Measurements from ENCODE around the gene VSIG8.

Gene VSIG8

DNA sequence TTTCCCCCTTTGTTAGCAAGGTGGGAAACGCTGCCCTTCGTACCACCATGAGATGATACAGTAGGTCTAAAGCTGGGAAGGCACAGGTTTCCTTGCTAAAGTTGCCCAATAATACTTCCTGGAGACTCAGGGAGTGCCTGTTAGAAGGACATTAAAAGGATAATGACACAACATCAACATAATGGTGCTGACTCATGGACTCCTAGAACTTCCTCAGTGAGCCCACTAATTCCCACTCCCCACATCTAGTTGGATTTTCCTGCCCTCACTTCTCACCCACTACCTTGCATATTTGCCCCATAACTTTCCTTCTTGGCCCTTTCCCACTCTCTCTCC is 20.0 kb upstream of the VSIG8 start:
- no peak for DNase-seq

DNA sequence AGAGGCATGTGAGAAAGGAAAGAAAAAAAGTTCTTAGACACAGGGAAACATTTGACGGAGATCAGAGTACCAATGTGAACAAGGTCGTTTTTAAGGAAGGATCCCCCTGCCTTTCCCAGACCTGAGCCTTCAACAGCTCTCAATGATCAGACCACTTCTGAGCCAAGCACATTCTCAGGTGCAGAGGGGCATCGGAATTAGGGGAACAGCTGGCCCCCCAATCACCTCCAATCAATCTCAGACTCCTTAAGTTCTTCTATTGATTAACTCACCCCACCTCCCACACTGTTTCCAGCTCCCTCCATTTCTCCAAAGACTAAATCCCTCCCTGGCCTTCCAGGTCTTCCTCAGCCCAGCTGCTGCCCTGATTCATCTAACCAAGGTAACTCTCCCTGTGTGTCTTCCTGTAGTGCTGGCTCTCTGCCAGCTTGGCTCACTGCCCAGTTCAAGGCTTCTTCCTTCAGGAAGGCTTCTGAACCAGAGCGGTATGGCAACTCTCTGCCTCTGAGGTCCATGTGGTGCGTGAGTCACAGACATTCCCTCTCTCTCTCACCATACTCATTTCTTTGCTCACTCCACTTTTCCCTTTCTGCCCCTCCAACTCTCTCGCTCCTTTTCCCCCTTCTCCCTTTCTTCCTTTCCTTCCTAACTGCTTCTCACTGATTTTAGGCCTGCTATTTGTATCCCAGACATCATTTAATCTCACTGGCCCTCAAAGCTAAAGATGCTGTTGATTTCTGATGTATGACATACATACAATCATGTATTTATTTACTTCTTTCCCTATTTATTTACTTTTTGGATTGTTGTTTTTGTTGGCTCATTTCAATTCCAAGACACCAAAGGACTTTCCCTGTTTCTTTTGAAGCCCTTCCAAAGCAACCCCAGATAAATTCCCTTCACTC is 19.4 kb upstream of the VSIG8 start:
- DNase-seq: peak; percentile 79

DNA sequence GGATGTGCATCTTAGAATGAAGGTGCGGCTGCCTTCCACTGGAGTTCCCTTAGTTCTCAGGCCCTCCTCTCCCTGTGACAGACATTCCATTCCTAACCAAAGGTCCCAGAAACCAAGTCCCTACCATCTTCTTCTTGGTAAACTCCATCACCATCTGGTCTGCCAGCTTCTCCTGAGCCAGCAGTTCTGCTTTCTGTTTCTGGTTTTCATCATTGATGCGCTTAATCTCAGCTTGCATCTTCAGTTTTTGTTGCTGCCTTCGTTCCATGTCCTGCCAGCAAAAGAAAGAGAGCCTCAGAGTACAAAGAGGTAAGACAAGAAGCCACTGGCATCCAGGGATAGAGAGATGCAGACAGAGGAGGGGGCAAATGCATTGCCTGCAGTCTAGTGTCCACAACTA is 18.0 kb upstream of the VSIG8 start:
- DNase-seq: no peak

DNA sequence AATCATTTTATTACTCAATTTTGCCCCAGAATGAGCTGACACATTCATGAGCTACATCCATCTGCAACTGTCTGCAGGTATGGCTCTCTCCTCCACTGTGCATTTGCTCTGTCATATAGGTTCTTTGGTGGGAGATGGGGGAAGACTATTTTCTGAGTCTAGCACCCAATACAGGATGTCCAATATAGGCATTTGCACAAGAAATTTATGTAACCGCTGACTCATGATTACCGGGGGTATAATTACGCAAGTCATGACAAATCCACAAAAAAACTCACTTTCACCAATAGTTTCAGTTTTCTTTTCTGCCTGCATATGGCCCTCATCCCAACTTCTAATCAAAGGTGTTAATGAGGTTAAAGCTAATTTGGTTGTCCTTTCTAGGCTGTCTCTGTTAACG is 17.5 kb upstream of the VSIG8 start:
- DNase-seq: no peak

GRCh38 chr1:159879136-159879535 is 16.7 kb upstream of the VSIG8 start:
- no peak for DNase-seq

DNA sequence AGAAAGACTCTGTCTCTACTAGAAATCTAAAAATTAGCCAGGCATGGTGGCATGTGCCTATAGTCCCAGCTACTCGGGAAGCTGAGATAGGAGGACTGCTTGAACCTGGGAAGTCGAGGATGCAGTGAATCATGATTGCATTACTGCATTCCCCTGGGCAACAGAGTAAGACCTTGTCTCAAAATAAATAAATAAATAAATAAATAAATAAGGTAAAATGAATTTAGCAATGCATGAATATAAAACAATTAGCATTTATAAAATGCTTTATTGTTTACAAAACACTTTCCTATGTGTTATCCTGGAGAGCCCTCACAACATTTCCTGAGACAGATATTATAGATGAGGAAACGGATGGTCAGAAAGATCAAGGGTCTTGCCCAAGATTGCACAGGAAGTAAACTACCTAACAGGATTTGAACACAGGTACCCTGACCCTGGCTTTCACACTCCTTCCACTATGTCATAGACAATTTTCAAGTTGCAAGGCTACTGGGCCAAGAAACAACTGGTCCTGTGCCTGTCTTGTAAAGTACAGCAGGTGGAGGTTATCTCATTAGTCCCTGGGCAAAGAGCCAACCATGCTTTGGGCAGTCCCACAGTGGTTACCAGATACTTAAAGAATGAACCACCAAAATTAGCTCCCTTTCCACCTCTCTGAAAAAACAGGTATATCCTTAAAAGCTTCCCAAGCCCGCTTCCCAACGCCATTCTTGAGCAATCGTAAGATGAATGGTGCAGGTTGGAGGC is 15.4 kb upstream of the VSIG8 start:
- no peak for DNase-seq

GRCh38 chr1:159873530-159874143 is 11.2 kb upstream of the VSIG8 start:
- DNase-seq: no peak

DNA sequence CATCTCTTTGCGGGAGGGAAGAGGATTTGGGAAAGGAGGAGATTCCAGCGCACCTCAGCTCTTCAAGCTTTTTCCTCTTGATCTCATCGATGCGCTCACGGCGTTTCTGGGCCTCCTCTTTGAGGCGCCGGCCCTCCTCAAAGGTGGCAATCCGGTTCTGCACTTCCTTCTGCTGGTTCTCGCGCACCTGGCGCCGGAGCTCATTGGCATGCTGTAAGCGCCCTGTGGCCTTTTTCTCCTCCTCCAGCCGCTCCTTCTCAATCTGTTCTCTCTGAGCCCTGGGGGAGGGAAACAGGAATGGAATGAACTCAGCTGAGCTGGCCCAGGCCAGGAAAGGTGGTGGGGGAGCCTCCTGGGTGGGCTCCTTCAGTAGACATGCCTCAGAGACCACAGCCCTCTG is 10.4 kb upstream of the VSIG8 start:
- no peak for DNase-seq

DNA sequence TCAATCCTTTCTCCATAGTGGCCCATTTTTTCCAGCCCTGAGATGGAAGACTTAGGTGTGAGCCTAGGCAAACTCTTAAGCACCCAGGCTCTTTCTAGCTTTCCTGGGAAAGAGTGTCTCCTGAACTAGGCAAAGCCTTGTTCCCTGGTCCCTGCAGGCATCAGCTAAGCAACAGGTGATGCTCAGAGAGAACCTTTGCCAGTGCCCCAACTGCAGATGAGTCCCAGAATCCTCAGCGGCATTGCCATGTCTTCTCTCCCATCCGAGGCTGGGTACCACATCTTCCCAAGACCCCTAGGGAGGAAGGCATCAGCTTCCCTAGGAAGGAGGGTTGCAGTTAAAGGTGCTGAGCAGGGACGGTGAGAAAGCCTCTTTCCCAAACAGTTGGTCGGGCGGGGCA is 8.2 kb upstream of the VSIG8 start:
- DNase-seq: no peak

- no peak for DNase-seq
These were observed 7.2 kb upstream of the VSIG8 start for GRCh38 chr1:159869607-159870006.

DNA sequence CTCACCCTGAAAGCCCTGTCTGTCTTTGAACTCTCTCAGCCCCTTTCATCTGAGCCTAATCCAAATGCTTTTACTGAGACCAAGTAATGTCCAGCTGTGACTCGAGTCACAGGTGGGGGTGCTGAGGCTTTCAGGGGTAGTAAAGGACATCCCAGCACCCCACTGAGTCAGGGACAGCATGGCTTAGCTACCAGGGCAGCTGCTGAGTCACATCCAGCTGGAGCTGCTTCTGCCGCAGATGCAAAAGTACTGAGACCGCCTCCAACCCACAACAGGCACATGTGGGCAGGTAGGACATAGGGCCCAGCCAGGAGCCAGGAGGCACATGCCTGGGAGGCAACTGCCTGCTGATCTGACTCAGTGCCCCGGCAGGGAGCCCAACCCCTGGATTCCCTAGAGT is 6.7 kb upstream of the VSIG8 start:
- no peak for DNase-seq

- no peak for DNase-seq
These were observed 6.3 kb upstream of the VSIG8 start for GRCh38 chr1:159868766-159869165.

DNA sequence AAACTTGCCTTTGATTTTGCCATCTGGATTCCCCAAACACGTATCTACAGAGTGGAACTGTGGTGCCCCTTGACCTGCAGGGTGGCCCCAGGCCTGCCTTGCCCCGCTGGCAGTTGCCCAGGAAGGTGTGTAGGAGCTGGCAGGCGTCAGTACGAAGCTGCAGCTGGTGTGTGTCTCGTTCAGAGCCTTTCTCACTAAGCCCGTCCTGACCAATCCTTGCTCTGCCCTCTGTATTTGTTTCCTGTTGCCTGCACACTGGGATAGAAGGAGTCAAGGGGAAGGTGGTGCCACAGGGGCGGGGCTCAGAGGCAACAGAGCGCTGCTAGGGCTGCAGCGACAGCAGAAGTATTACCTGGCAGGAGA is 5.2 kb upstream of the VSIG8 start:
- DNase-seq: no peak

DNA sequence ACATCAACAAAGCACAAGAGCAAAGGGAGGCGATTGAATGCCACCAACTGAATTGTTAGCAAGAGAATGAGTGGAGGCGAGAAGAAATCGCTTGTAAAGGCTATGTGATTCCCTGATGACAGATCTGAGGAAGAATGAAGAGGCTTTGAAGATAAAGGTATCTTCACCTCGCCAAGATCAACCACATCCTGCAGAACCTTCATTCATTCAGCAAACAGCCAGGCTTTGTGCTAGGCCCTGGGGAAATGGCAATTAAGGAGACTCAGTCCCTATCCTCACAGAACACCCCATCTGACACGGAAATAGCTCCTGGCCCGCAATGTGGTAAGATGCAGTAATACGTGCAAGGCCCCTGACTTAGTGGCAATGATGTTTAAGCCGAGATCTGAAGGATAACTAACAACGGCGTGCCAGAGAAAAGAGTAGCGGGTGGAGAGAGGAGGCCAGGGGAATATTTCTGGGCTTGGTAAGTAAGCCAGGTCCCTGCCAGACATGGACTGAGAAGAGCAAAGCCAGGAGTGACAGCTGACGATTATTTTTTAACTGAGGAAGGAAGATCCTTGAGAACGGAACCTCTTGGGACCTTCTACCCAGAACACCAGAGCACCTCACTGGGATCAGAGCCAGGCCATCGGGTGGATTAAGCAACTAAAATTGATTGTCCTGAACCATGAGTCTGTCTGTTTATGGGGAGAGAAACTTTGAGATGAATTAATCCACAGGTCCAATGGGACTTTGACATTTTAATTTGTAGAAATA is 4.6 kb upstream of the VSIG8 start:
- no peak for DNase-seq

DNA sequence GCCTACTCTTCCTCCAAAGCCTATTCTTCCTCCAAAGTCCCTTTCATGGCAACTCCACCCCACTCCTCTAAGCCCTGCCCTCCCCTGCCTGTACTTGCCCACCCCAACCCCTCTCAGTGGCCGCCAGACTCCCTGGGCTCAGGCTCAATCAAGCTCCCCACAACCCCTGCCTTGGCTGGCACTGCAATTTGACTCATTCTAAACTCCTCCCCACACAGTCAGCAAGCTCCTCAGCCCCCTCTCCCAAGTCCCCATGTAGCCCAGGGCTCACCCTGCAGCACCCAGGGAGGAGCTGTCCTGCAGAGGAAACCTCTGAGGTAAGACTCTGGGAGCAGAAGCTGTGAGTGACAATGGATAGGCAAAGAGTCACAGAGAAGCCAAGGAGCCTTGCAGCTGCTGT is 3.6 kb upstream of the VSIG8 start:
- no peak for DNase-seq

DNA sequence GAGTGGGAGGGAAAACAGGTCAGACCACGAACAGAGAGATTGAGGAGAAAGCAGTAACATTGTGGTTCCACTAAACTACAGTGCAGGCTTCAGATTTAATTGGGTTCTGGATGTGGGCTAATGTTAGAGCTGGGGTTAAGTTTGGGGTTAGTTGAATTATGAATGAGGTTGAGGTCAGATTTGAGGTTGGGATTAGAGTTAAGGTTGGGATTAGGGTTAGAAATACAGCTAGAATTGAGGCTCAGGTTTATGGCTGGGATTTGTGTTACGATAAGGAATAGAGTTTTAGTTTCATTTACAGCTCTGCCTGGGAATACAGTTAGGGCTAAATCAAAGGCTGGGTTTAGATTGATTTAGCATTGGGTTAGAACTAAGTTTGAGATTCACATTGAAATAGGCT is 1.8 kb upstream of the VSIG8 start:
- DNase-seq: no peak

DNA sequence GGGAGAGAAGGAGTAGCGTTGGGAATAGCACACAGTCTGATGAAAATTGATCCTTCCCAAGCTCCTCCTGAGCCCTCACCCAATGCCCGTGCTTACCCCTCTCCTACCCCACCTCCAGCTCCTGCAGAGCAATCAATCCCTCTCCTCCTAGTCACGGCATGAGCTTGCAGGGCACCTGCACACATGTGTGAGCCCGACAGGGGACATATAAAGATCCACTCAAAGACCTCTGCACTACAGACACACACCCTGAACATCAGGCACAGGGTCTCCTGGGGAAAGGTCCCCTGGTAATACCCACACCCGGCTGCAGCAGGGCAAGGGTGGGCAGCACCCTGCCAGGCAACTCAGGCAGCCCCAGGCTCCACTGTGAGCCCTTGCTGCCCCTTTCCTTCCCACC is 426 bp downstream of the VSIG8 start:
- no peak for DNase-seq

DNA sequence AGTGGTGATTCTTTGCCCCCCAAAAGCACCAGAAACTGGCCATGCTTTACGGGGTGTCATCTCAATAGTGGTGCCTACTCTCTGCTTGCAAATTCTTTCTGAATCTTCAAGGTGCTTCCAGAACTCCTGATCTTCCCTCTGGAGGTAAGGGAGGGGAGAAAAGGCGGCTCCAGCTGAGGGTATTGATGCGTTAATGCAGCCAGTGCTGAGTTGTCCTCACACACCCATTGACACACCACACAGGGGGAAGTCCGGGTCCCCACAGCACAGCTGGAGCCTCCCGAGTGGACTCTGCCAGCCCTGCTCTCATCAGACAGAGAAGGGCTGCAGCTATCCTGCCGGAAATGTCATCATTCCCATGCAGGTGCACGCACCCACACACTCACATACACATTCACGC is 1.2 kb downstream of the VSIG8 start:
- no peak for DNase-seq

DNA sequence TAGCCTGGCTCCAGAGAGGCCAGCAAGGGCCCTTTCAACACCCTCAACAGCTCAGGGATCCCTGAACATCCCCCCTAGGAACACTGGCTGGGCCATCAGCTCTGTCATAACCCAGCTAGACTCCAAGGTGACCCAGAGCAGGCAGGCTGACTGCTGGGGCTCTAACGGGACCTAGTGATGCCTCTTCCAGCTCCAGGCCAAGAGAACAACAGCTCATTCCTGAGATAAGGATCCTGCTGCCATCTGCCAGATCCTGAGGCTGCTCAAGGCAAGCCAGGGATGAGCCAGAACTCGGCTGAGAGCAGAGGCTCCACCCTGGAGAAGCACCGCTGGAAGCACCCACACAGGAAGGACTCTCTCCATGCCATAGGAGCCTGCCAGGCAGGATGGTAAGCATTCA is 2.0 kb downstream of the VSIG8 start:
- DNase-seq: no peak

- no peak for DNase-seq
These were observed 2.6 kb downstream of the VSIG8 start for GRCh38 chr1:159859767-159860322.

DNA sequence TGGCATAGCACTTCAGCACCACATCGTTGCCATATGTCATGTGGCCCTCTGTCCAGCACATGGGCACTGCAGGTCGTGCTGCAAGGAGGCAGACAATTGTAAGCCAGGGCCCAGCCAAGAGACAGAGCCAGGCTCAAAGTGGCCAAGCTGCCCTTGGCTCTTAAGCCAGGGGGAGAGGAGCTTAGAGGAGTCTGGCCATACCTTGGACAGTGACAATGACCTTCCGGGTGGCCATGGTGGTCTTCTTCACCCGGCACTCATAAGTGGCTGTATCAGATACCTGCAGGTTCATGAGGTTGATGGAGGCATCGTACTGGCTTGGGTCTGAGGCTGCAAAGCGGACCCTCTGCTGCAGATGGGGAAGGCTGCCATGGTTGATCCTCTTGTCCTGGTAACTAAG is 4.6 kb downstream of the VSIG8 start:
- no peak for DNase-seq

DNA sequence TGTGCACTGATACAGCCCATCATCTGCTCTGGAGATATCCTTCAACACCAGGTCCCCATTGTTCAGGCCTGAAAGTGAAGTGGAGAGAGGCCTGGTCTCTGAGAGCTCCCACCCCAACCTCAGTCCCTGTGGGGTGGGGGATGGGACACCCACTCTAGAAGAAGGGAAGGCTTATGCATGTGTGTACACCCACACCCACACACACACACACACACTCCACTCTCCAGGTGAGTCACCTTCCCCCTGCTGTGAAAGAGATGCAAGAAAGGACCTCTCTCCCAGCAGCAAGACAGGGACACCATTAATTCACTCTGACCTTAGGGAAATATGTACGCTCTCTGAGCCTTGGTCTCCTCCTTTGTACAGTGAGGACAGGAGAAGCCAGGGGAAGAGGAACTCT is 5.9 kb downstream of the VSIG8 start:
- DNase-seq: no peak

DNA sequence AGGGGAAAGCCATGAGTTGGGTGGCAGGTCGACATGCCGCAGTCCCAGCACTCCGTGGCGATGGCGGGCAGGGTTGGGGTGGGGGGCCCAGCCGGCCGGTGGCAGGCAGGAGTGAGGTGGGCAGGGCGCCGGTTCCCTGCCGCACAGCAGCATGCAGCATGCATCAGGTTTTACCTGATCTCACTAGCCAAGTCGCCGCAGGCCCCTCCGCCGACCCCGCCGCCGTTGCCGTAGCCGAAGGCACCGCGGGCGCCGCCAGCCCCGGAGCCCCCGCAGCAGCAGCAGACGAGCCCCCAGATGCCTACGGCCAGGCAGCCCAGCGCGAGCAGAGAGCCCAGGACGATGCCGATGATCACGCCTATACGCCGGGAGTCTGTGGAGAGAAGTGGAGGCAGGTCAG is 6.7 kb downstream of the VSIG8 start:
- DNase-seq: no peak
